Right lobe of liver (tissue), 6 donors: ENCODE measurements around the gene MDP1. TPM values are rescaled to one million over a fixed set of nuclear protein-coding genes. Genes with fewer than 3 reads are reported as not detected.

Source experiments
- ATAC-seq, 4 donors: fragments of 200-7000 bp; cut with Tn5 transposase; one replicate each; pipeline ENCODE4 v1.9.1; 2020; ENCODE audit warnings: mild to moderate bottlenecking in 4 of 4, moderate library complexity in 4 of 4
- DNase-seq, 3 donors: peaks; one replicate each; pipeline ENCODE4 v3.0.0-alpha.2; 2020
- H3K27ac ChIP-seq, 3 donors: fragments of 200-600 bp; one replicate each; pipeline ENCODE4 v1.8.0; 2022
- H3K27me3 ChIP-seq, 2 donors: fragments of 200-600 bp; one replicate each; pipeline ENCODE4 v1.8.0; 2022
- H3K36me3 ChIP-seq, 4 donors: fragments of 200-600 bp; sonication (generic) in 1 of 4; one replicate each; pipeline versions ENCODE4 v1.5.1 to v1.8.0; 2017 to 2022; ENCODE audit warnings: control low read depth in 1 of 4
- H3K4me1 ChIP-seq, 4 donors: fragments of 200-600 bp; sonication (generic) in 1 of 4; one replicate each; pipeline versions ENCODE4 v1.5.1 to v1.8.0; 2017 to 2022; ENCODE audit warnings: control low read depth in 1 of 4
- H3K4me3 ChIP-seq, 3 donors: fragments of 200-600 bp; one replicate each; pipeline ENCODE4 v1.8.0; 2022
- H3K9me3 ChIP-seq, 4 donors: fragments of 200-600 bp; sonication (generic) in 1 of 4; one replicate each; pipeline versions ENCODE4 v1.5.1 to v1.8.0; 2017 to 2022; ENCODE audit warnings: control low read depth in 1 of 4
- POLR2A ChIP-seq: fragments of 450-650 bp; IDR thresholded peaks from one replicate; pipeline ENCODE4 v1.6.1; 2017; ENCODE audit warnings: antibody characterized with exemption, mild to moderate bottlenecking
- WGBS: methylation state at CpG from one replicate; pipeline ENCODE4 v1.1.6; 2018; ENCODE audit warnings: low coverage, low lambda C conversion rate; ENCODE audit not compliant: insufficient coverage; ENCODE audit errors: missing lambda C conversion rate; 5-methylcytosine and 5-hydroxymethylcytosine counted together
- intact Hi-C, 2 donors: fragments of 100-400 bp; cut with DNase I; formaldehyde crosslinking; loops; one replicate each; pipeline versions ENCODE4 v1.11.2 to v1.14.1; 2022
- total RNA-seq, 6 experiments: library from RNA; depleted of rRNA in 2 of 6; stranded (reverse); fragments of >200 nt in 2 of 6; fragmentation: NEBNext Ultra II Directional in 3 of 6; extraction: Animal tissue kit (Norgen Biotek cat#: 25700) in 3 of 6; gene quantifications; one replicate each; pipeline versions ENCODE4 v1.1.0 to v1.2.4, GENCODE V29; 2016 to 2023
- TF ChIP-seq, protein P1 (sequence below), 4 donors: fragments of 200-600 bp in 3 of 4; fragments of 450-650 bp in 1 of 4; IDR thresholded peaks; one replicate each; pipeline versions ENCODE4 v1.5.1 to v1.8.0; 2016 to 2022; ENCODE audit warnings: antibody characterized with exemption in 4 of 4, mild to moderate bottlenecking in 2 of 4
- donor health status: DM: no; HTN: yes; CAD: no.
- donor health status: DM: no; HTN: no; CAD: no.
- donor health status: DM: no; HTN: no; CAD: no.
- donor health status: DM: no; HTN: yes; CAD: no.
- donor health status: DM: no; HTN: yes; CAD: no.

MDP1 gene
- total RNA-seq, 6 experiments from 2014 or later = 3.7 to 6.3 (median 4.9) TPM

DNA sequence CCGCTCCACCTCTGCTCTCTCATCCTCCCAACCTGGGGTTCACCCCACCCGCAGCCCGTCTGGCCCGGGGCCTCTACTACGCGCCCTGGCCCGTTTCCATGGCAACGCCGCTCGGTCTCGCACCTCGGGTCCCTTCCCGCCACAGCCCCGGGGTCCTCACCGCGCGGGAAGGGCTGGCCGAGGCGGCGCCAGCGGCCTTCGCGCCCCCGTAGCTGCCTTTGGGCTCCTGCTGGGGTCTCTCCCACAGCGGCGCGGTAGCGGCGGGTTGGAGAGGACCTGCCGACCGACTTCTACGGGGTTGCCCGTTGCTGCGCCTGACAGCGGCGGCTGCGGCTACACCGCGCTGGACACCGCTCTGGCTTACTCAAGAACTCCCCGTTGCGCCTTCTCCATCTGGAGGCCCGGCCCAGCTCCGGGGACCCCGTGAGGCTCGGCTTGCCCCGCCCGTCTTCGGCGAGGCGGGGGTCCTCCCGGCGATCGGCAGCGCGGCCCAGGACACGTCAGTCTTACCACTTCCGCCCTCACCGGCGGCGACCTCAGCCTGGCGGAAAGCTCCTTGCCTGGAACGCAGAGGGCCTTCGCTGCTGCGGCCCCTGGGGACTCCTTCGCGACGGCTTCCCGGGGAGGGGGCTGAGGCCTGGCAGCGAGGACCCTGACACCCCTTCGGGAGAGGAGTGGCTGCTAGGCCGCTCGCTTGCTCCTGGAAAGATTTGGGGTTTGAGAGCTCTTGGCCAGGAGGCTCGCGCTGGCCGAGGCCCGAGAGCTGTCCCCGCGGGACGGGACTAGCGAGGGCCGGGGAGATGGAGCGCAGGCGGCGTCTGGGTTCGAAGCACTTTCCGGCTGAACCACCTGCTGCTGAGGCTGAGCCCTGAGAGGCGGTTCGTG, 20.4 kb downstream of the MDP1 start, which contains the start of gene TM9SF1:
Gene TM9SF1 (minus strand): TSS at position 256 of the 885 bp plus-strand sequence. CDS start 422 bp downstream, outside the sequence.
- TF ChIP-seq, protein P1, sequence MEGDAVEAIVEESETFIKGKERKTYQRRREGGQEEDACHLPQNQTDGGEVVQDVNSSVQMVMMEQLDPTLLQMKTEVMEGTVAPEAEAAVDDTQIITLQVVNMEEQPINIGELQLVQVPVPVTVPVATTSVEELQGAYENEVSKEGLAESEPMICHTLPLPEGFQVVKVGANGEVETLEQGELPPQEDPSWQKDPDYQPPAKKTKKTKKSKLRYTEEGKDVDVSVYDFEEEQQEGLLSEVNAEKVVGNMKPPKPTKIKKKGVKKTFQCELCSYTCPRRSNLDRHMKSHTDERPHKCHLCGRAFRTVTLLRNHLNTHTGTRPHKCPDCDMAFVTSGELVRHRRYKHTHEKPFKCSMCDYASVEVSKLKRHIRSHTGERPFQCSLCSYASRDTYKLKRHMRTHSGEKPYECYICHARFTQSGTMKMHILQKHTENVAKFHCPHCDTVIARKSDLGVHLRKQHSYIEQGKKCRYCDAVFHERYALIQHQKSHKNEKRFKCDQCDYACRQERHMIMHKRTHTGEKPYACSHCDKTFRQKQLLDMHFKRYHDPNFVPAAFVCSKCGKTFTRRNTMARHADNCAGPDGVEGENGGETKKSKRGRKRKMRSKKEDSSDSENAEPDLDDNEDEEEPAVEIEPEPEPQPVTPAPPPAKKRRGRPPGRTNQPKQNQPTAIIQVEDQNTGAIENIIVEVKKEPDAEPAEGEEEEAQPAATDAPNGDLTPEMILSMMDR (IDR thresholded peaks at IDR 0.05) = no peak
- TF ChIP-seq POLR2A = peak; percentile 83
- Histone ChIP-seq H3K36me3 (peaks cover 0 to 9% (median 0%) of the 10 kb centered on the region in 4 donors), H3K4me1 (peaks cover 0 to 40% (median 7%) of the 10 kb centered on the region in 4 donors)

DNA sequence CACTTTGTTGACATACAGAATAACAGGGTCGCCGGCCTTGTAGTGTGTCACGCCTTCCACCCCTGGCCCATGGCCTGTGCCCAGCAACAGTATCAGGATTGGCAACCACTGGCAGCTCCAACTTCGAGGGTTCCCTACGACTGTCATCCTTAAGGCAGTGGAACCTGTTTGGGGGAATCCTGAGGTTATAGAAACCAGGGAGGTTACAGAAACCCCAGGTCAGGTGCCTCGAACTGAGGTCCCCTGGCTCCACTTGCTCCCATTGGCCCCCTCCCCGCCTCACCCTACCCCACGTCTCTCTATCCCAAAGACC, 21.0 kb downstream of the MDP1 start:
- H3K4me1 ChIP-seq = peaks cover 0 to 40% (median 7%) of the 10 kb centered on the region in 4 donors
- peak overlapping the region; percentile 90 to 96 (median 94) for H3K4me3 ChIP-seq
- no peak for TF ChIP-seq POLR2A
- TF ChIP-seq, protein P1 (IDR thresholded peaks at IDR 0.05) = no peak
- peak overlapping the region; percentile 97 to 99 (median 98) for H3K27ac ChIP-seq
- ATAC-seq (no peak), DNase-seq (no peak)
- H3K36me3 ChIP-seq = peaks cover 0 to 9% (median 0%) of the 10 kb centered on the region in 4 donors
- no peaks in the 10 kb centered on the region for H3K27me3 ChIP-seq
- no CpG with 5 or more reads among the region's 8 CpGs for WGBS
- intact Hi-C loops = no loop called here
- no peaks in the 10 kb centered on the region for H3K9me3 ChIP-seq

More for the DNA sequence above, 20.4 kb downstream of the MDP1 start, which contains the start of gene TM9SF1:
- Histone ChIP-seq H3K9me3 (no peaks in the 10 kb centered on the region), H3K4me3 (peak within 1 kb of the TSS; percentile 90 to 96 (median 94)), H3K27ac (peak within 1 kb of the TSS; percentile 97 to 99 (median 98)), H3K27me3 (no peaks in the 10 kb centered on the region)
- ATAC-seq = peak; percentile 93 to 96 (median 95)
- 0% methylated on average over 17 of the region's 89 CpGs for WGBS
- intact Hi-C loops = no loop called here
- peak; percentile 86 to 91 (median 89) for DNase-seq

DNA sequence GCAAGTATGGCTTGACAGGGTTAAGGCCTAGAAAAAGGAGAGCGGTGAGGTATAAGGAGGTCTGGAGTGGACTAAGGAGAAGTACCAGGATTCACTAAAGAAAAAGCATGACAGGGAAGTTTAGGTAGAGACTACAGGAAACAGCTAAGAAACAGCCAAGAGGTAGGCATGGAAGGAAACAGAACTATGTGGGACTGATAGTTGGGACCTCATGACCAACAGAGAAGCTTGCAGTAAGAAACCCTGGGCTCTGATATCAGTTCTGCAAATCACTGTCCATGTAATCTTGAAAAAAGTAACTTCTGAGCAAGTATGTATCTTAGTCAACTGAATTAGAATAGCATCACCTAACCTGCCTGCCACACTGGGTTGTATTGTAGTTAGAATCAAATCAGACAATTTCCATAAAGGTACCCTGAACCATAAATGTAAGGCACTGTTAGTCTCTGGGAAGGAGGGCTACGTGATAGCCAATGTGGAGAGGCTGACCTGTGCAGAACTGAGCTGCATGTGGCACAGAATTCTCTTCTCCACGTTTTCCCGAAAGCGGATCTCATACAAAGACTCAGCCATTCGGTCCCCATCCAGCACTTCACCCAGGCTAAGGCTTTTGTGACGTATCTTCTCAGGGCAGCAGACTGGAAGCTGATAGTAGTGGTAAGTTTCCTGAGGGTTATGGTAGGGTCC, 21.5 kb downstream of the MDP1 start:
- TF ChIP-seq, protein P1 (IDR thresholded peaks at IDR 0.05) = no peak
- TF ChIP-seq POLR2A = no peak
- Histone ChIP-seq H3K27me3 (no peaks in the 10 kb centered on the region), H3K36me3 (peaks cover 0 to 9% (median 0%) of the 10 kb centered on the region in 4 donors), H3K27ac (peak overlapping the region in 1 of 3 donors; percentile 98), H3K4me3 (peak overlapping the region; percentile 90 to 96 (median 94)), H3K9me3 (no peaks in the 10 kb centered on the region), H3K4me1 (peaks cover 0 to 40% (median 7%) of the 10 kb centered on the region in 4 donors)
- intact Hi-C loops = no loop called here
- ATAC-seq = no peak
- WGBS = 92% methylated on average over 2 of the region's 7 CpGs
- no peak for DNase-seq

DNA sequence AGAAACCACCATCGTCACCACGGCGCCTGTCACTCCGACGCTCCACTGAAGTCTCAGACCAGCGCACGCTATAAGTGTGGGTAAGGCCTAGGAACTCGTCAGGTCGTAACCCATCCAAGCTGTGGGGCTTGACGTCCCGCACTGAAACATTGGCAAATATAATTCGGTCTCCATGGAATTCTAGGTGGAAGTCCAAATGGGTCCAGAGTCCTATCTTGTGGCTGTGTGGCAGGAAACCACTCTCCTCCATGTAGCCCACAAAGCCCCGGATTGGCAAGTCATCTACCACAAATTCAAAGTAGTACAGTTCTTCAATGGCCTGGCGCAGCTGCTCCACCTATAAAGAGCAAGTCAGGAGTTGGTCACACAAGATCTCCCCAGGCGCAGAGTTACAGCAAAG, 22.9 kb downstream of the MDP1 start:
- Histone ChIP-seq H3K27ac (no peak overlapping the region), H3K4me3 (no peak overlapping the region), H3K4me1 (peaks cover 0 to 34% (median 4%) of the 10 kb centered on the region in 4 donors), H3K36me3 (peaks cover 0 to 9% (median 0%) of the 10 kb centered on the region in 4 donors), H3K27me3 (no peaks in the 10 kb centered on the region), H3K9me3 (no peaks in the 10 kb centered on the region)
- ATAC-seq (no peak), DNase-seq (no peak)
- intact Hi-C loops = no loop called here
- TF ChIP-seq, protein P1 (IDR thresholded peaks at IDR 0.05) = no peak
- no peak for TF ChIP-seq POLR2A
- 91% methylated on average over 9 of the region's 15 CpGs for WGBS
